GM23338 (cell line): ENCODE measurements around the gene UST. TPM values are rescaled to one million over a fixed set of nuclear protein-coding genes. Genes with fewer than 3 reads are reported as not detected.

Source experiments
- ATAC-seq: fragments of 200-7000 bp; cut with Tn5 transposase; 3 replicates; pipeline ENCODE4 v1.9.1; 2020
- DNase-seq: peaks from one replicate; pipeline ENCODE4 v3.0.0-alpha.2; 2015; ENCODE audit warnings: low spot score
- H2AFZ ChIP-seq: fragments of 200-600 bp; sonication (generic); 2 replicates; pipeline ENCODE4 v1.8.0; 2016; ENCODE audit warnings: antibody characterized with exemption, mild to moderate bottlenecking, moderate library complexity
- H3F3A ChIP-seq: fragments of 200-600 bp; sonication (generic); replicated peaks from 2 replicates; pipeline ENCODE4 v1.8.0; 2017; ENCODE audit warnings: antibody characterized with exemption, mixed run types, low read depth
- H3K27ac ChIP-seq: fragments of 200-600 bp; sonication (generic); 2 replicates; pipeline ENCODE4 v1.6.1; 2016; ENCODE audit warnings: low read depth
- H3K27me3 ChIP-seq: fragments of 200-600 bp; sonication (generic); 2 replicates; pipeline ENCODE4 v1.8.0; 2016; ENCODE audit warnings: mild to moderate bottlenecking, mixed run types, moderate library complexity; ENCODE audit not compliant: insufficient read depth
- H3K36me3 ChIP-seq: fragments of 200-600 bp; sonication (generic); 2 replicates; pipeline ENCODE4 v1.8.0; 2016; ENCODE audit warnings: mild to moderate bottlenecking; ENCODE audit not compliant: insufficient read depth
- H3K4me1 ChIP-seq: fragments of 200-600 bp; sonication (generic); 2 replicates; pipeline ENCODE4 v1.8.0; 2016; ENCODE audit warnings: mild to moderate bottlenecking, moderate library complexity; ENCODE audit not compliant: insufficient read depth
- H3K4me2 ChIP-seq: fragments of 200-600 bp; sonication (generic); 2 replicates; pipeline ENCODE4 v1.7.1; 2017; ENCODE audit warnings: mixed run types
- H3K4me3 ChIP-seq: fragments of 200-600 bp; sonication (generic); 2 replicates; pipeline ENCODE4 v1.6.1; 2016; ENCODE audit warnings: mixed run types
- H3K79me2 ChIP-seq: fragments of 200-600 bp; sonication (generic); replicated peaks from 2 replicates; pipeline ENCODE4 v1.8.0; 2017; ENCODE audit warnings: mild to moderate bottlenecking; ENCODE audit not compliant: insufficient read depth
- H3K9me2 ChIP-seq: fragments of 200-600 bp; sonication (generic); 2 replicates; pipeline ENCODE4 v1.8.0; 2017; ENCODE audit not compliant: insufficient read depth
- H4K20me1 ChIP-seq: fragments of 200-600 bp; sonication (generic); replicated peaks from 2 replicates; pipeline ENCODE4 v1.8.0; 2017; ENCODE audit warnings: mild to moderate bottlenecking; ENCODE audit not compliant: insufficient read depth
- H3K27ac Mint-ChIP-seq: 2 replicates; pipeline ENCODE4 v1.8.0; 2020; ENCODE audit warnings: inconsistent platforms, mild to moderate bottlenecking, moderate library complexity, mixed read lengths
- H3K27me3 Mint-ChIP-seq: 3 replicates; pipeline ENCODE4 v1.8.0; 2022; ENCODE audit warnings: low read depth, mild to moderate bottlenecking, moderate library complexity, mixed read lengths, inconsistent platforms; ENCODE audit not compliant: insufficient read depth, poor library complexity
- H3K36me3 Mint-ChIP-seq: 3 replicates; pipeline ENCODE4 v1.8.0; 2021; ENCODE audit warnings: low read depth, mild to moderate bottlenecking, inconsistent platforms, moderate library complexity, mixed read lengths
- H3K4me1 Mint-ChIP-seq: 3 replicates; pipeline ENCODE4 v1.8.0; 2020; ENCODE audit warnings: mild to moderate bottlenecking, inconsistent platforms, mixed read lengths
- H3K4me3 Mint-ChIP-seq: 3 replicates; pipeline ENCODE4 v1.8.0; 2021; ENCODE audit warnings: moderate library complexity, mild to moderate bottlenecking, inconsistent platforms, mixed read lengths
- H3K9me3 Mint-ChIP-seq: 3 replicates; pipeline ENCODE4 v1.8.0; 2020; ENCODE audit warnings: moderate library complexity, mild to moderate bottlenecking, inconsistent platforms, mixed read lengths
- EZH2phosphoT487 ChIP-seq: fragments of 200-600 bp; sonication (generic); IDR thresholded peaks from one replicate; pipeline ENCODE4 v1.8.1; 2018; ENCODE audit warnings: antibody characterized with exemption; ENCODE audit not compliant: unreplicated experiment
- STAT1 ChIP-seq: IDR thresholded peaks from one replicate; pipeline ENCODE4 v1.6.1; 2016; ENCODE audit warnings: antibody characterized with exemption; ENCODE audit not compliant: unreplicated experiment
- polyA plus RNA-seq: library from polyadenylated mRNA; unstranded; fragments of >200 nt; fragmentation: Nextera tagmentation; extraction: Ambion mirVana; gene quantifications from 2 replicates; pipeline ENCODE4 v1.2.1, GENCODE V29; 2016
- total RNA-seq: library from RNA; depleted of rRNA; stranded (reverse); fragments of >200 nt; shearing (Covaris generic); gene quantifications from 2 replicates; pipeline ENCODE4 v1.2.3, GENCODE V29; 2014
- TF ChIP-seq, protein P1 (sequence below): IDR thresholded peaks from one replicate; pipeline ENCODE4 v1.6.1; 2018; ENCODE audit warnings: antibody characterized with exemption; ENCODE audit not compliant: unreplicated experiment
- TF ChIP-seq, protein P2 (sequence below): fragments of 250-450 bp; sonication (Bioruptor Pico); IDR thresholded peaks from 2 replicates; pipeline ENCODE4 v1.5.0; 2020; ENCODE audit warnings: mild to moderate bottlenecking, moderate library complexity

UST gene
- total and polyA plus RNA-seq, 2 experiments from 2014 or later = 12.6 to 33.0 TPM

DNA sequence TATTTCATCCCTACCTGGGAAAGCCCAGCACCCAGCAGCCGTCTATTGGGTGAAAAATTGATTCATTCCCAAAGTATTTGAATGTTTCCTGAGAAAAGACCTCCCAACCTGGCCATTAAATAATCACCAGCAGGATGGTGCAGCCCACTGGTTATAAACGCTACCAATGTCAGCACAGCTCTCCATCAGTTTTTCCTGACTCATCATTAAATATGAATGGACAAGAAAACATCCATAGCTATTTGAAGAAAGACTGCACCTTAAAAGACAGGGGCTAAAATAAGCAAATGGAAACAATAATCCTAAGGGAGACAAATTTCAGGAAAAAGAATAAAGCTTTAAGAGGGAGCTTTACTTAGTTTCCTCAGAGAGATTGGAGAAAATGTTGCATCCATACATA is 261.9 kb downstream of the UST start:
- Histone ChIP-seq H3F3A (no peaks in the 10 kb centered on the region; the same call in 1 of the 2 replicates), H3K27me3 (no peaks in the 10 kb centered on the region), H4K20me1 (no peaks in the 10 kb centered on the region), H3K4me2 (no peak overlapping the region), H3K36me3 (peaks cover 12% of the 10 kb centered on the region), H3K27ac (no peak overlapping the region), H2AFZ (no peak overlapping the region), H3K4me1 (peaks cover 10% of the 10 kb centered on the region), H3K4me3 (no peak overlapping the region), H3K9me2 (peaks cover 10% of the 10 kb centered on the region; the same call in 1 of the 2 replicates), H3K79me2 (no peaks in the 10 kb centered on the region)
- TF ChIP-seq, protein P1, sequence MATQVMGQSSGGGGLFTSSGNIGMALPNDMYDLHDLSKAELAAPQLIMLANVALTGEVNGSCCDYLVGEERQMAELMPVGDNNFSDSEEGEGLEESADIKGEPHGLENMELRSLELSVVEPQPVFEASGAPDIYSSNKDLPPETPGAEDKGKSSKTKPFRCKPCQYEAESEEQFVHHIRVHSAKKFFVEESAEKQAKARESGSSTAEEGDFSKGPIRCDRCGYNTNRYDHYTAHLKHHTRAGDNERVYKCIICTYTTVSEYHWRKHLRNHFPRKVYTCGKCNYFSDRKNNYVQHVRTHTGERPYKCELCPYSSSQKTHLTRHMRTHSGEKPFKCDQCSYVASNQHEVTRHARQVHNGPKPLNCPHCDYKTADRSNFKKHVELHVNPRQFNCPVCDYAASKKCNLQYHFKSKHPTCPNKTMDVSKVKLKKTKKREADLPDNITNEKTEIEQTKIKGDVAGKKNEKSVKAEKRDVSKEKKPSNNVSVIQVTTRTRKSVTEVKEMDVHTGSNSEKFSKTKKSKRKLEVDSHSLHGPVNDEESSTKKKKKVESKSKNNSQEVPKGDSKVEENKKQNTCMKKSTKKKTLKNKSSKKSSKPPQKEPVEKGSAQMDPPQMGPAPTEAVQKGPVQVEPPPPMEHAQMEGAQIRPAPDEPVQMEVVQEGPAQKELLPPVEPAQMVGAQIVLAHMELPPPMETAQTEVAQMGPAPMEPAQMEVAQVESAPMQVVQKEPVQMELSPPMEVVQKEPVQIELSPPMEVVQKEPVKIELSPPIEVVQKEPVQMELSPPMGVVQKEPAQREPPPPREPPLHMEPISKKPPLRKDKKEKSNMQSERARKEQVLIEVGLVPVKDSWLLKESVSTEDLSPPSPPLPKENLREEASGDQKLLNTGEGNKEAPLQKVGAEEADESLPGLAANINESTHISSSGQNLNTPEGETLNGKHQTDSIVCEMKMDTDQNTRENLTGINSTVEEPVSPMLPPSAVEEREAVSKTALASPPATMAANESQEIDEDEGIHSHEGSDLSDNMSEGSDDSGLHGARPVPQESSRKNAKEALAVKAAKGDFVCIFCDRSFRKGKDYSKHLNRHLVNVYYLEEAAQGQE = no peak
- TF ChIP-seq EZH2phosphoT487 = no peak
- TF ChIP-seq, protein P2, sequence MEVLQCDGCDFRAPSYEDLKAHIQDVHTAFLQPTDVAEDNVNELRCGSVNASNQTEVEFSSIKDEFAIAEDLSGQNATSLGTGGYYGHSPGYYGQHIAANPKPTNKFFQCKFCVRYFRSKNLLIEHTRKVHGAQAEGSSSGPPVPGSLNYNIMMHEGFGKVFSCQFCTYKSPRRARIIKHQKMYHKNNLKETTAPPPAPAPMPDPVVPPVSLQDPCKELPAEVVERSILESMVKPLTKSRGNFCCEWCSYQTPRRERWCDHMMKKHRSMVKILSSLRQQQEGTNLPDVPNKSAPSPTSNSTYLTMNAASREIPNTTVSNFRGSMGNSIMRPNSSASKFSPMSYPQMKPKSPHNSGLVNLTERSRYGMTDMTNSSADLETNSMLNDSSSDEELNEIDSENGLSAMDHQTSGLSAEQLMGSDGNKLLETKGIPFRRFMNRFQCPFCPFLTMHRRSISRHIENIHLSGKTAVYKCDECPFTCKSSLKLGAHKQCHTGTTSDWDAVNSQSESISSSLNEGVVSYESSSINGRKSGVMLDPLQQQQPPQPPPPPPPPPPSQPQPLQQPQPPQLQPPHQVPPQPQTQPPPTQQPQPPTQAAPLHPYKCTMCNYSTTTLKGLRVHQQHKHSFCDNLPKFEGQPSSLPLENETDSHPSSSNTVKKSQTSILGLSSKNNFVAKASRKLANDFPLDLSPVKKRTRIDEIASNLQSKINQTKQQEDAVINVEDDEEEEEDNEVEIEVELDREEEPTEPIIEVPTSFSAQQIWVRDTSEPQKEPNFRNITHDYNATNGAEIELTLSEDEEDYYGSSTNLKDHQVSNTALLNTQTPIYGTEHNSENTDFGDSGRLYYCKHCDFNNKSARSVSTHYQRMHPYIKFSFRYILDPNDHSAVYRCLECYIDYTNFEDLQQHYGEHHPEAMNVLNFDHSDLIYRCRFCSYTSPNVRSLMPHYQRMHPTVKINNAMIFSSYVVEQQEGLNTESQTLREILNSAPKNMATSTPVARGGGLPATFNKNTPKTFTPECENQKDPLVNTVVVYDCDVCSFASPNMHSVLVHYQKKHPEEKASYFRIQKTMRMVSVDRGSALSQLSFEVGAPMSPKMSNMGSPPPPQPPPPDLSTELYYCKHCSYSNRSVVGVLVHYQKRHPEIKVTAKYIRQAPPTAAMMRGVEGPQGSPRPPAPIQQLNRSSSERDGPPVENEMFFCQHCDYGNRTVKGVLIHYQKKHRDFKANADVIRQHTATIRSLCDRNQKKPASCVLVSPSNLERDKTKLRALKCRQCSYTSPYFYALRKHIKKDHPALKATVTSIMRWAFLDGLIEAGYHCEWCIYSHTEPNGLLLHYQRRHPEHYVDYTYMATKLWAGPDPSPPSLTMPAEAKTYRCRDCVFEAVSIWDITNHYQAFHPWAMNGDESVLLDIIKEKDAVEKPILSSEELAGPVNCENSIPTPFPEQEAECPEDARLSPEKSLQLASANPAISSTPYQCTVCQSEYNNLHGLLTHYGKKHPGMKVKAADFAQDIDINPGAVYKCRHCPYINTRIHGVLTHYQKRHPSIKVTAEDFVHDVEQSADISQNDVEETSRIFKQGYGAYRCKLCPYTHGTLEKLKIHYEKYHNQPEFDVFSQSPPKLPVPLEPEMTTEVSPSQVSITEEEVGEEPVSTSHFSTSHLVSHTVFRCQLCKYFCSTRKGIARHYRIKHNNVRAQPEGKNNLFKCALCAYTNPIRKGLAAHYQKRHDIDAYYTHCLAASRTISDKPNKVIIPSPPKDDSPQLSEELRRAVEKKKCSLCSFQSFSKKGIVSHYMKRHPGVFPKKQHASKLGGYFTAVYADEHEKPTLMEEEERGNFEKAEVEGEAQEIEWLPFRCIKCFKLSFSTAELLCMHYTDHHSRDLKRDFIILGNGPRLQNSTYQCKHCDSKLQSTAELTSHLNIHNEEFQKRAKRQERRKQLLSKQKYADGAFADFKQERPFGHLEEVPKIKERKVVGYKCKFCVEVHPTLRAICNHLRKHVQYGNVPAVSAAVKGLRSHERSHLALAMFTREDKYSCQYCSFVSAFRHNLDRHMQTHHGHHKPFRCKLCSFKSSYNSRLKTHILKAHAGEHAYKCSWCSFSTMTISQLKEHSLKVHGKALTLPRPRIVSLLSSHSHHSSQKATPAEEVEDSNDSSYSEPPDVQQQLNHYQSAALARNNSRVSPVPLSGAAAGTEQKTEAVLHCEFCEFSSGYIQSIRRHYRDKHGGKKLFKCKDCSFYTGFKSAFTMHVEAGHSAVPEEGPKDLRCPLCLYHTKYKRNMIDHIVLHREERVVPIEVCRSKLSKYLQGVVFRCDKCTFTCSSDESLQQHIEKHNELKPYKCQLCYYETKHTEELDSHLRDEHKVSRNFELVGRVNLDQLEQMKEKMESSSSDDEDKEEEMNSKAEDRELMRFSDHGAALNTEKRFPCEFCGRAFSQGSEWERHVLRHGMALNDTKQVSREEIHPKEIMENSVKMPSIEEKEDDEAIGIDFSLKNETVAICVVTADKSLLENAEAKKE (CRISPR knock-in tag) = no peak
- no peak for TF ChIP-seq STAT1
- no peaks in the 10 kb centered on the region for H3K27me3 Mint-ChIP-seq
- H3K9me3 Mint-ChIP-seq = peaks cover 7% of the 10 kb centered on the region; the same call in 2 of the 3 replicates
- no peak overlapping the region for H3K27ac Mint-ChIP-seq
- no peak for DNase-seq
- H3K4me3 Mint-ChIP-seq = no peak overlapping the region
- no peak for ATAC-seq
- H3K4me1 Mint-ChIP-seq = peaks cover 29% of the 10 kb centered on the region
- H3K36me3 Mint-ChIP-seq = peaks cover 56% of the 10 kb centered on the region
